RWPE1 (cell line): ENCODE data around the gene FGG.

Source experiments
- CTCF ChIA-PET: fragments of 350-600 bp; sonication (Branson Sonifier 250); formaldehyde crosslinking; extraction: SDS; loops from one replicate; lab custom pipeline; 2021; lab: Yijun Ruan, JAX
- POLR2A ChIA-PET: fragments of 400-600 bp; formaldehyde crosslinking; extraction: SDS; loops from one replicate; lab custom pipeline; 2020; ENCODE audit warnings: antibody characterized with exemption; ENCODE audit not compliant: low non-redundant PET; lab: Yijun Ruan, JAX
- DNase-seq: peaks from one replicate; pipeline ENCODE4 v3.0.0; 2012; ENCODE audit warnings: low spot score
- H3K27ac ChIP-seq: fragments of 450-650 bp; 2 replicates; pipeline ENCODE4 v1.5.1; 2017
- CTCF ChIP-seq: fragments of 450-650 bp; conservative IDR thresholded peaks from 2 replicates; pipeline ENCODE4 v1.5.1; 2017; ENCODE audit warnings: low read depth, mild to moderate bottlenecking

FGG gene

GRCh38 chr4:154623995-154624394, 11.5 kb upstream of the FGG start:
- no peak overlapping the region for H3K27ac ChIP-seq
- no peak for TF ChIP-seq CTCF
- DNase-seq: no peak
- CTCF ChIA-PET: interaction anchor here (0.6 to 9.0 kb wide), 4 partner anchors 11 to 74 kb away, joined by 3 to 62 read pairs (median 6); partner anchors contain the start of gene PLRG1
- POLR2A ChIA-PET: no interaction called here

DNA sequence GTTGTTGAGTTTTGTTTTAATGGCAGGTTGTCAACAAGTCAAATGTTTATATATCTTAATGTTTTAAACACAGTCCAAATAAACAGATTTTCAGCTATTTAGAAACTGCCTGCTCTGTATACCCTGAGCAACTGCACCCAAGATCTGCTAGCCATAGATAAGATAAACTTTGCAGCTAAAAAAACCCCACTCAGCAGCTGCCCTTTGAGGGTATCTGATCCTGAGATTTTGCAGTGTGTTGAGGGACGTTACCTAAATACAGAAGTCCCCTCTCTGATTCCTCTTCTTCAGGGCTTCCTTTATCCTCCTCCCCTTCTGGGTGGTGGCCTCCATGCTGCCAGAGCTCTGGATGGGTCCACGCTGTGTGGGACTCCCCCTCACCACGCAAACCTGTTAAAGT, 11.0 kb upstream of the FGG start:
- ChIA-PET CTCF (interaction anchor here (0.7 to 9.0 kb wide), 6 partner anchors 64 to 659 kb away, joined by 3 to 62 read pairs (median 4); partner anchors contain the start of gene PLRG1), POLR2A (no interaction called here)
- no peak for TF ChIP-seq CTCF
- no peak overlapping the region for H3K27ac ChIP-seq
- no peak for DNase-seq

GRCh38 chr4:154622598-154622997, 10.1 kb upstream of the FGG start:
- POLR2A ChIA-PET: interaction anchor here (0.6 kb wide), 1 partner anchor 73 kb away, joined by 3 read pairs; no protein-coding TSS in a partner anchor
- TF ChIP-seq CTCF: peak; percentile 48
- DNase-seq: peak; percentile 65
- CTCF ChIA-PET: interaction anchor here (0.7 to 9.0 kb wide), 5 partner anchors 63 to 272 kb away, joined by 3 to 62 read pairs (median 8); no protein-coding TSS in a partner anchor
- no peak overlapping the region for H3K27ac ChIP-seq

DNA sequence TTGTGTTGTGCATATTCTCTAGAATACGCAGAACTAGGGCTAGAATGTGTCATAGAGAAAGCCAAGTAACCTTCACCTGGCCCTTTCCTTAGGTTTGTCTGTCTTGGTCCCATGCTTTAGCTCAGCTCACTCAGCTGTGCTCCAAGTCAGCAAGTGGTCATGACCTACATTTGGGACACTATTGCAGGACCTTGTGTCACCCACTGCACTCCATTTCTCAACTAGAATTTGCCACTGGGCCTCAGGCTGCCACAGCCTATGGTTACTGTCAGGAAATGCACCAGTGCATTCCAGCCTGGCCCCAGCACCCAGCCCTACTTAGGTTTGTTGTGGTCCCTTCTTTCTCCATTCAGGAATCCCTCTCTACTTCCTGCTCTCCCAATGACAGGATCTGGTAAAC, 7.7 kb upstream of the FGG start:
- TF ChIP-seq CTCF: no peak
- no peak overlapping the region for H3K27ac ChIP-seq
- POLR2A ChIA-PET: no interaction called here
- CTCF ChIA-PET: interaction anchor here (0.7 to 9.0 kb wide), 3 partner anchors 61 to 68 kb away, joined by 3 to 62 read pairs (median 28); partner anchors contain the start of gene PLRG1
- no peak for DNase-seq

DNA sequence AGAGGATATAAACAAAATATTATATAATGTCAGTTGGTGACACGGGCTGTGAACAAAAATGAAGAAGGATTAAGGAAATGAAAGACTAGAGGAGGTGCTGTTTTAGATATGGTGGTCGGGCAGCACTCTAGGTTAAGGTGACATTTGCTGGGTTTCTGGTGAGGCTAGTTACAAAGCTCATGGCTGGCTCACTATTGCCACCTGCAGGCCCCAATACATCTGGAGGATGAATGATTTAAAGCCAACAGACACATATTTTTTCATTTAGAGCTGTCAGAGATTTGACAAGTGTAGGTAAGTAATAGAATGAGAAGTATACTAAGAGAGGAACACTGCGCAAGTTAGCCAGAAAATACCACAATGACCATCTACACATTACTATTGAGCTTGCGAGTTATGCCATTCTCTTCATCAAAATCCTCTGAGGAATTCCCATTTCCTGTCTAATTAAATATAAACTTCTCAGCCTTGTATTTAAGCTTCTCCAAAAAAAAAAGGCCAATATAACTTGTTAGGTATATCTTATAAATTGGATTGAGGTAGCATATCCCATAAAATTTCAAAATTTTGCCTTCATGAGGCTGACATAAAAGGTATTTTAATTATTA, 6.4 kb upstream of the FGG start:
- POLR2A ChIA-PET: no interaction called here
- peak; percentile 67 for TF ChIP-seq CTCF
- CTCF ChIA-PET: interaction anchor here (0.6 to 9.0 kb wide), 17 partner anchors 15 to 911 kb away, joined by 3 to 62 read pairs (median 5); partner anchors contain the start of genes FGB and PLRG1
- peak; percentile 52 for DNase-seq
- no peak overlapping the region for H3K27ac ChIP-seq

DNA sequence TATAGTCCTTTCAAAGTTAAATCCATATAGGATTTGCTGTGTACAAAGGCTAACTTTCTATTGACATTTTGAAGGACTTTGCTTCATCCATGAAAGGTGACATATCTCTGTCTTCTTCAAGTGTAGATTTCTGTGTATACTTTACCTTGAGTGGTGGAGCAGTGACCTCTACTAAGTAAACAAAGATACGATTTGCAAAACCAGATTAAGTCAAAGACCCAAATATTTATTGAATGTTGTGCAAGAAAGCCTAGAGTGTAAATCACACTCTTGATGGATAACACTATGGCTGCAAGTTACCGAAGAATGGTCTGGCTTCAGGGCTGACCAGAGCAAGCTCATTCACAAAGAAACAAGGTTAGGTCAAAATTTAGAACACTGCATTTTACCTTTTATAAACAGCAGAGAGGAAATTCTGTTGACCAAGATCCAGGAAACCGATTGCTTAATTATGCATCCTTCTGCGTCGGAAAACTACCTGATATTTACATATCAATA, 5.4 kb upstream of the FGG start:
- POLR2A ChIA-PET: no interaction called here
- TF ChIP-seq CTCF: no peak
- DNase-seq: no peak
- H3K27ac ChIP-seq: no peak overlapping the region
- CTCF ChIA-PET: interaction anchor here (0.6 to 9.0 kb wide), 6 partner anchors 19 to 114 kb away, joined by 3 to 62 read pairs (median 6); partner anchors contain the start of gene PLRG1
